Right cardiac atrium (tissue), 5 donors: ENCODE data around the gene ZNF652. TPM values are rescaled to one million over a fixed set of nuclear protein-coding genes. Genes with fewer than 3 reads are reported as not detected.
"Not testable (repeated sequence)": the region's sequence is repeated elsewhere in the genome, so short reads cannot be mapped to it uniquely, and the experiment has no call there.

Source experiments
- ATAC-seq, 2 donors: fragments of 200-7000 bp; cut with Tn5 transposase; one replicate each; pipeline versions ENCODE4 v1.8.0 to v1.9.1; 2020; ENCODE audit warnings: moderate library complexity in 2 of 2, mild to moderate bottlenecking in 1 of 2
- DNase-seq, 3 donors: peaks; one replicate each; pipeline ENCODE4 v3.0.0-alpha.2; 2020
- H3K27ac ChIP-seq: one replicate; pipeline ENCODE4 v1.5.1; 2013; ENCODE audit warnings: mild to moderate bottlenecking, low read length, control low read depth, moderate library complexity
- H3K27me3 ChIP-seq: one replicate; pipeline ENCODE4 v1.6.1; 2013; ENCODE audit not compliant: control insufficient read depth, insufficient read depth
- H3K4me1 ChIP-seq: one replicate; pipeline ENCODE4 v1.6.1; 2013; ENCODE audit warnings: low read length; ENCODE audit not compliant: control insufficient read depth, insufficient read depth
- H3K4me3 ChIP-seq: one replicate; pipeline ENCODE4 v1.5.1; 2013; ENCODE audit warnings: low read length, control low read depth
- H3K9me3 ChIP-seq: one replicate; pipeline ENCODE4 v1.6.1; 2013; ENCODE audit warnings: low read length; ENCODE audit not compliant: control insufficient read depth
- WGBS: extraction: QIAGEN DNeasy Blood & Tissue Kit; methylation state at CpG from one replicate; pipeline ENCODE4 v1.1.7; 2013; 5-methylcytosine and 5-hydroxymethylcytosine counted together
- intact Hi-C, 4 donors: fragments of 100-400 bp; cut with DNase I; formaldehyde crosslinking; loops; one replicate each; pipeline versions ENCODE4 v1.11.0 to v1.14.0; 2022 to 2023
- polyA plus RNA-seq: library from polyadenylated mRNA; stranded (reverse); fragments of 200-250 nt; gene quantifications from one replicate; pipeline ENCODE4 v1.2.3, GENCODE V29; 2013
- total RNA-seq, 4 donors: library from RNA; stranded (reverse); fragmentation: NEBNext Ultra II Directional; extraction: Animal tissue kit (Norgen Biotek cat#: 25700); gene quantifications; one replicate each; pipeline ENCODE4 v1.2.1, GENCODE V29; 2021
- donor health status: healthy with polysubstance abuse.
- donor health status: DM: no; HTN: yes; CAD: no.
- donor health status: DM: no; HTN: no; CAD: no.
- donor health status: DM: no; HTN: yes; CAD: no; lungs with severe emphysema.
- donor health status: DM: yes; HTN: yes; CAD: no.

Gene ZNF652
- total and polyA plus RNA-seq, 5 donors = 15.3 to 30.7 (median 23.7) TPM

GRCh38 chr17:49298371-49298976 is 63.6 kb downstream of the ZNF652 start:
- WGBS = 93% methylated on average over 13 of the region's 13 CpGs
- intact Hi-C loops = loop anchor here in 2 of 4 donors (10.0 kb wide), 3 partner anchors 74 to 236 kb away; no protein-coding TSS in a partner anchor
- no peak for DNase-seq

GRCh38 chr17:49297141-49297540 is 64.9 kb downstream of the ZNF652 start:
- DNase-seq (no peak), ATAC-seq (no peak)
- 66% methylated on average over 3 of the region's 3 CpGs for WGBS
- H3K9me3 ChIP-seq = no peaks in the 10 kb centered on the region
- H3K4me3 ChIP-seq = no peak overlapping the region
- no peak overlapping the region for H3K27ac ChIP-seq
- no peaks in the 10 kb centered on the region for H3K4me1 ChIP-seq
- intact Hi-C loops = loop anchor here in 2 of 4 donors (10.0 kb wide), 3 partner anchors 72 to 238 kb away; no protein-coding TSS in a partner anchor
- no peaks in the 10 kb centered on the region for H3K27me3 ChIP-seq

More at GRCh38 chr17:49298371-49298976, 63.6 kb downstream of the ZNF652 start:
- H3K9me3 ChIP-seq = no peaks in the 10 kb centered on the region
- peak in 1 of 2 donors; percentile 24 for ATAC-seq
- H3K27ac ChIP-seq = no peak overlapping the region
- H3K27me3 ChIP-seq = no peaks in the 10 kb centered on the region
- H3K4me3 ChIP-seq = no peak overlapping the region
- no peaks in the 10 kb centered on the region for H3K4me1 ChIP-seq

- ATAC-seq = no peak
- intact Hi-C loops = loop anchor here in 3 of 4 donors (5.0 to 10.0 kb wide), 4 partner anchors 69 to 241 kb away; no protein-coding TSS in a partner anchor
- H3K9me3 ChIP-seq = no peaks in the 10 kb centered on the region
- H3K4me1 ChIP-seq = no peaks in the 10 kb centered on the region
- H3K27ac ChIP-seq = no peak overlapping the region
- 91% methylated on average over 3 of the region's 3 CpGs for WGBS
- DNase-seq = no peak
- H3K4me3 ChIP-seq = no peak overlapping the region
- no peaks in the 10 kb centered on the region for H3K27me3 ChIP-seq
Measured at GRCh38 chr17:49294122-49294521, 67.9 kb downstream of the ZNF652 start.

- DNase-seq = no peak
- no peak for ATAC-seq
- intact Hi-C loops = loop anchor here in 3 of 4 donors (5.0 to 10.0 kb wide), 4 partner anchors 68 to 242 kb away; no protein-coding TSS in a partner anchor
Measured at GRCh38 chr17:49292901-49293300, 69.1 kb downstream of the ZNF652 start.

GRCh38 chr17:49291929-49292328 is 70.1 kb downstream of the ZNF652 start:
- no peaks in the 10 kb centered on the region for H3K4me1 ChIP-seq
- intact Hi-C loops = loop anchor here in 3 of 4 donors (5.0 to 10.0 kb wide), 4 partner anchors 67 to 243 kb away; no protein-coding TSS in a partner anchor
- no peak overlapping the region for H3K27ac ChIP-seq
- no peaks in the 10 kb centered on the region for H3K27me3 ChIP-seq
- DNase-seq = no peak
- H3K9me3 ChIP-seq = no peaks in the 10 kb centered on the region
- no peak for ATAC-seq
- no peak overlapping the region for H3K4me3 ChIP-seq

More at GRCh38 chr17:49292901-49293300, 69.1 kb downstream of the ZNF652 start:
- no peaks in the 10 kb centered on the region for H3K27me3 ChIP-seq
- H3K27ac ChIP-seq = no peak overlapping the region
- H3K4me3 ChIP-seq = no peak overlapping the region
- no peaks in the 10 kb centered on the region for H3K9me3 ChIP-seq
- H3K4me1 ChIP-seq = no peaks in the 10 kb centered on the region

- H3K27me3 ChIP-seq = no peaks in the 10 kb centered on the region
- 53% methylated on average over 4 of the region's 4 CpGs for WGBS
- H3K4me1 ChIP-seq = no peaks in the 10 kb centered on the region
- H3K27ac ChIP-seq = no peak overlapping the region
- DNase-seq (no peak), ATAC-seq (peak in 1 of 2 donors; percentile 40)
- H3K4me3 ChIP-seq = no peak overlapping the region
- intact Hi-C loops = loop anchor here in 3 of 4 donors (5.0 to 10.0 kb wide), 4 partner anchors 66 to 244 kb away; no protein-coding TSS in a partner anchor
- H3K9me3 ChIP-seq = no peaks in the 10 kb centered on the region
Measured at GRCh38 chr17:49290690-49291359, 71.2 kb downstream of the ZNF652 start.

- no peak overlapping the region for H3K4me3 ChIP-seq
- no peak for ATAC-seq
- no peak overlapping the region for H3K27ac ChIP-seq
- intact Hi-C loops = no loop called here
- WGBS = 73% methylated on average over 1 of the region's 1 CpG
- no peaks in the 10 kb centered on the region for H3K9me3 ChIP-seq
- H3K4me1 ChIP-seq = no peaks in the 10 kb centered on the region
- no peaks in the 10 kb centered on the region for H3K27me3 ChIP-seq
- no peak for DNase-seq
Measured at GRCh38 chr17:49288388-49288787, 73.7 kb downstream of the ZNF652 start.

GRCh38 chr17:49287481-49287880 is 74.6 kb downstream of the ZNF652 start:
- WGBS = 97% methylated on average over 11 of the region's 11 CpGs
- H3K4me3 ChIP-seq = no peak overlapping the region
- intact Hi-C loops = no loop called here

GRCh38 chr17:49286261-49286973 is 75.6 kb downstream of the ZNF652 start:
- H3K27me3 ChIP-seq, H3K9me3 ChIP-seq, H3K27ac ChIP-seq, ATAC-seq, intact Hi-C loops, DNase-seq, H3K4me3 ChIP-seq, H3K4me1 ChIP-seq: not testable (repeated sequence)
- WGBS = 96% methylated on average over 24 of the region's 24 CpGs

More at GRCh38 chr17:49287481-49287880, 74.6 kb downstream of the ZNF652 start:
- ATAC-seq = no peak
- Histone ChIP-seq H3K4me1 (no peaks in the 10 kb centered on the region), H3K27ac (no peak overlapping the region), H3K9me3 (no peaks in the 10 kb centered on the region), H3K27me3 (no peaks in the 10 kb centered on the region)
- DNase-seq = no peak

- Histone ChIP-seq H3K4me1 (no peaks in the 10 kb centered on the region), H3K27ac (no peak overlapping the region), H3K27me3 (no peaks in the 10 kb centered on the region), H3K9me3 (no peaks in the 10 kb centered on the region), H3K4me3 (no peak overlapping the region)
- intact Hi-C loops = no loop called here
- ATAC-seq = no peak
- DNase-seq = no peak
- 79% methylated on average over 6 of the region's 6 CpGs for WGBS
Measured at GRCh38 chr17:49285716-49286115, 76.3 kb downstream of the ZNF652 start.

GRCh38 chr17:49280918-49281317 is 81.1 kb downstream of the ZNF652 start:
- H3K9me3 ChIP-seq = no peaks in the 10 kb centered on the region
- no peaks in the 10 kb centered on the region for H3K27me3 ChIP-seq
- DNase-seq (no peak), ATAC-seq (no peak)
- WGBS = 96% methylated on average over 4 of the region's 4 CpGs
- H3K27ac ChIP-seq = no peak overlapping the region
- H3K4me1 ChIP-seq = no peaks in the 10 kb centered on the region
- no peak overlapping the region for H3K4me3 ChIP-seq
- intact Hi-C loops = no loop called here
